ENCODE measurements around the gene POP4. TPM values are rescaled to one million over a fixed set of nuclear protein-coding genes. Genes with fewer than 3 reads are reported as not detected.

Gene POP4
- total and polyA plus RNA-seq, 9 of the 15 experiments (the other 6 are each of a cell fraction or from before 2014, with no cell fraction given), result 42.1 to 128 (median 99.0) TPM

DNA sequence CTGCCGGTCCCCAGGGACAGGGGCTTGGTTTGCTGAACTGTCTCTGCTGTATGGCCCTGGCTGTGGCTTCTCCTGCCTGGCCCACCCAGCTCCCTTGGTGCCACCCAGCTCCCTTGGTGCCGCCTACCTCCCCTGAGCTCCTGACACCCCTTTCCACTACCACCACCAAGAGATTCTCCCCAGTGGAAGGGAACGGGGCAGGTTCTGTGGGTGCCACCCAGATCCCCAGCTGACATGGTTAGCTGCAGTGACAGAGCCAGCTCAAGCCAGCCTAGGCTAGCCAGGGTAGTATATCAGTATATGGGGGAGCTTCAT, 28.5 kb upstream of the POP4 start:
- POLR2A ChIA-PET, result interaction anchor here (0.7 to 0.9 kb wide), 3 partner anchors 10 to 1357 kb away, joined by 4 read pairs; partner anchors contain the start of gene POP4
- FAIRE-seq (no peak), ATAC-seq (no peak), DNase-seq (ENCODE audit: extremely low read depth in 1 of 4, low spot score in 3 of 4) (no peak)
- Histone ChIP-seq H3K9me1 (ENCODE audit: control insufficient read depth, insufficient read depth, low read length) (no peaks in the 10 kb centered on the region), H3K9ac (ENCODE audit: insufficient read depth in 1 of 2, low read depth in 2 of 2, low read length in 2 of 2) (no peak overlapping the region), H3K9me3 (replicated peaks; ENCODE audit: control insufficient read depth, insufficient read depth, low read depth, low read length) (no peaks in the 10 kb centered on the region), H3K27me3 (ENCODE audit: control insufficient read depth in 2 of 2, insufficient read depth in 2 of 2, low read length in 2 of 2) (peaks cover 16 to 38% of the 10 kb centered on the region in 2 experiments; a peak in 4 of 5 replicates), H3K27ac (ENCODE audit: extremely low read depth, low read depth, low read length) (no peak overlapping the region), H3K4me3 (no peak overlapping the region), H3K4me2 (ENCODE audit: insufficient read depth, low read length) (no peak overlapping the region), H4K20me1 (replicated peaks; ENCODE audit: control insufficient read depth, insufficient read depth, low read length) (no peaks in the 10 kb centered on the region), H3K79me2 (ENCODE audit: control insufficient read depth, insufficient read depth, low read length) (no peaks in the 10 kb centered on the region), H3K4me1 (replicated peaks in 1 of 2; ENCODE audit: control insufficient read depth in 2 of 2, insufficient read depth in 2 of 2, low read length in 2 of 2) (no peaks in the 10 kb centered on the region; a peak in 1 of 5 replicates), H3K36me3 (ENCODE audit: control insufficient read depth, insufficient read depth, low read length) (no peaks in the 10 kb centered on the region), H2AFZ (ENCODE audit: low read depth, low read length) (no peak overlapping the region)
- CTCF ChIA-PET (ENCODE audit: low intra/inter-chr PET ratio), result no interaction called here
- in situ Hi-C loops (cut with MboI) (loop anchor here (25.0 kb wide), 1 partner anchor 840 kb away; no protein-coding TSS in a partner anchor), intact Hi-C loops (cut with micrococcal nuclease) (no loop called here)
- no TSS peak for BruUV-seq (replicated peaks)
- WGBS (ENCODE audit: insufficient coverage, low coverage, missing lambda C conversion rate), result 0% methylated on average over 3 of the region's 3 CpGs
- TF ChIP-seq SAFB (IDR thresholded peaks at IDR 0.05; ENCODE audit: borderline replicate concordance, low read depth, low read length), result no peak
- TF ChIP-seq SMAD1 (IDR thresholded peaks at IDR 0.05; ENCODE audit: low read depth, low read length, partially characterized antibody), result no peak
- no peak for TF ChIP-seq ZNF586 (CRISPR knock-in tag; conservative IDR thresholded peaks at IDR 0.05)
- no peak for TF ChIP-seq TRIM24 (IDR thresholded peaks at IDR 0.05)
- TF ChIP-seq ETV5 (CRISPR knock-in tag; IDR thresholded peaks at IDR 0.05; ENCODE audit: low read depth), result no peak
- no peak for TF ChIP-seq RAD51 (IDR thresholded peaks at IDR 0.05; ENCODE audit: borderline replicate concordance, low read depth)
- no peak for TF ChIP-seq BHLHE40 (IDR thresholded peaks at IDR 0.05; ENCODE audit: low read length)
- TF ChIP-seq STAT5A (IDR thresholded peaks at IDR 0.05; ENCODE audit: borderline replicate concordance, low read length), result no peak
- TF ChIP-seq DDX20 (tag; IDR thresholded peaks at IDR 0.05; ENCODE audit: low read depth), result no peak

Data from K562 (cell line).